ENCODE results near the gene KRTAP1-3. TPM values are rescaled to one million over a fixed set of nuclear protein-coding genes. Genes with fewer than 3 reads are reported as not detected.
"Not testable (repeated sequence)": the region's sequence is repeated elsewhere in the genome, so short reads cannot be mapped to it uniquely, and the experiment has no call there.

The KRTAP1-3 gene
- total and polyA plus RNA-seq, 2 experiments from 2014 or later = not detected

DNA sequence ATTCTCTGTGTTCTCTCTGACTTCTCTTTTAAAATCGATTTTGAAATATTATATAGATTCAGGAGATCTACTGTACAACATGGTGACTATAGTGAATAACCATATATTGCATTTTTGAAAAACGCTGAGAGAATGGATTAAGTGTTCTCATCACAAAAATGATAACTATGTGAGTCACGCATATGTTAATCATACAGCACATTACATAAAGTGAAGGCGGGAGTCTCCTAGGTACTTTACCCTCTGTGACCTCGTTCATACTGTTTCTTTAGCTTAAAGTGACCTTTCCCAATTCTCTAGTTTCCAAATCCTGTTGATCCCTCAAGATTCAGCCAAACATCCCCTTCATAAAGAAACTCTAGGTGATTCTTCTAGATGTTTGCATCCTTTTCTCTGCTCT is 31.9 kb downstream of the KRTAP1-3 start:
- H3K4me2 ChIP-seq (ENCODE audit: unreplicated experiment) = no peak overlapping the region
- TF ChIP-seq EZH2phosphoT487 (IDR thresholded peaks at IDR 0.05; ENCODE audit: insufficient read depth, low read depth) = no peak
- TF ChIP-seq EZH2 (IDR thresholded peaks at IDR 0.05; ENCODE audit: insufficient read depth, poor library complexity, severe bottlenecking) = no peak
- H3K27ac ChIP-seq = no peak overlapping the region
- H3K79me2 ChIP-seq (ENCODE audit: insufficient read depth) = no peaks in the 10 kb centered on the region
- no peaks in the 10 kb centered on the region for H3K9me3 ChIP-seq (ENCODE audit: low read depth)
- no peaks in the 10 kb centered on the region for H4K20me1 ChIP-seq (ENCODE audit: insufficient read depth)
- no peaks in the 10 kb centered on the region for H3K27me3 ChIP-seq (replicated peaks; ENCODE audit: insufficient read depth)
- no peaks in the 10 kb centered on the region for H3K36me3 ChIP-seq (ENCODE audit: low read depth)
- H3K9me2 ChIP-seq (ENCODE audit: insufficient read depth) = no peaks in the 10 kb centered on the region
- peak; percentile 22 for DNase-seq
- 43 to 51% methylated on average over 5 of the region's 5 CpGs for WGBS, 2 experiments (ENCODE audit: low coverage in 1 of 2, low lambda C conversion rate in 2 of 2, missing lambda C conversion rate in 2 of 2)
- no peak overlapping the region for H3K4me3 ChIP-seq
- no peaks in the 10 kb centered on the region for H3F3A ChIP-seq (ENCODE audit: insufficient read depth)
- in situ Hi-C loops (cut with MboI) = no loop called here
- peaks cover 9% of the 10 kb centered on the region; the same call in 1 of the 2 replicates for H3K4me1 ChIP-seq (ENCODE audit: insufficient read depth)
- 0 out of 2 replicates have a peak overlapping the region, but pooled peaks have one; percentile 6 for H2AFZ ChIP-seq
- no peak overlapping the region for H3K9ac ChIP-seq

DNA sequence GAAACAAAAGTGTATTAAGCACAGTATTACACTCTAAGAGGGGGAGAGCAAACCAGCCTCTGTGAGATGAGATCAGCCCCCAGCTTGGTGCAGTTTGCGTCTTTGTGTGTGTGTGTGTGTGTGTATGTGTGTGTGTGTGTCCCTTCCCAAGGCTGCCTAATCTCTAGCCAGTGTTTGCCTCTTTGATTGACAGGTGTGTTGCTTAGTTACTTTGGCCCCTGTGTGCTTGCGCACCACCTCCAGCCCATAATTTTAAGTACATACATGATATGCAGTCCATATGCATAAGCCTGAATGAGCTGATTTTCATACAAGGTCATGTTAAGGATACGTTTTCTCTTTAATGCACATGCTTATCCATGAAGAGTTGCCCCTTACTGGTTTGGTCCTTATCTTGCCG is 32.9 kb downstream of the KRTAP1-3 start:
- no peaks in the 10 kb centered on the region for H3K9me3 ChIP-seq (ENCODE audit: low read depth)
- no peak overlapping the region for H3K27ac ChIP-seq
- in situ Hi-C loops (cut with MboI) = no loop called here
- H3K9me2 ChIP-seq (ENCODE audit: insufficient read depth) = no peaks in the 10 kb centered on the region
- H3K27me3 ChIP-seq (replicated peaks; ENCODE audit: insufficient read depth) = no peaks in the 10 kb centered on the region
- 83 to 89% methylated on average over 4 of the region's 4 CpGs for WGBS, 2 experiments (ENCODE audit: low coverage in 1 of 2, low lambda C conversion rate in 2 of 2, missing lambda C conversion rate in 2 of 2)
- H3K4me2 ChIP-seq (ENCODE audit: unreplicated experiment) = no peak overlapping the region
- no peaks in the 10 kb centered on the region for H3K36me3 ChIP-seq (ENCODE audit: low read depth)
- no peak overlapping the region for H2AFZ ChIP-seq
- no peak overlapping the region for H3K4me3 ChIP-seq
- no peaks in the 10 kb centered on the region for H3K79me2 ChIP-seq (ENCODE audit: insufficient read depth)
- peaks cover 9% of the 10 kb centered on the region; the same call in 1 of the 2 replicates for H3K4me1 ChIP-seq (ENCODE audit: insufficient read depth)
- no peak for TF ChIP-seq EZH2phosphoT487 (IDR thresholded peaks at IDR 0.05; ENCODE audit: insufficient read depth, low read depth)
- TF ChIP-seq EZH2 (IDR thresholded peaks at IDR 0.05; ENCODE audit: insufficient read depth, poor library complexity, severe bottlenecking) = no peak
- H4K20me1 ChIP-seq (ENCODE audit: insufficient read depth) = no peaks in the 10 kb centered on the region
- H3K9ac ChIP-seq = no peak overlapping the region
- DNase-seq = no peak
- H3F3A ChIP-seq (ENCODE audit: insufficient read depth) = no peaks in the 10 kb centered on the region

DNA sequence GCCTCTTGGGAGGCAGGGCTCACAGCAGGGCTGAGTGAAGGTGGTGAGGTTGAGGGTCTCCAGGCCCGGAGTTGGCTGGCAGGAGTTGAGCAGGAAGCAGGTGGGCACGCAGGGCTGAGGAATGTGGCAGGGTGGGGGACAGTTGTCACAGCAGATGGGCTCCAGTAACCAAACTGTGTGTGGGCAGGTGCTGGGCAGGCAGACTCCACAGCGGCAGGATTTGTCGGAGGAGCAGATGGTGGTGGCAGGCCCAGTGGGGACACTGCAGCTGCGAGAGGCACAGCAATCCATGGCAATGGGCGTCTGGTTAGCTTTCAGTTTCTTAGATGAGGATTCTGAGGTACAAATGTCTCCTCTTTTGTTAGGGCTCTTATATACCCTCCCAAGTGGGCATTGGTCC is 35.1 kb downstream of the KRTAP1-3 start, which contains the start of gene KRTAP3-2:
TSS of gene KRTAP3-2 (minus strand) at position 344 of the 400 bp plus-strand sequence. CDS start at position 291, 53 bp downstream.
- H3K79me2 ChIP-seq (ENCODE audit: insufficient read depth); H3F3A ChIP-seq (ENCODE audit: insufficient read depth); H3K36me3 ChIP-seq (ENCODE audit: low read depth); H3K4me3 ChIP-seq; H3K4me2 ChIP-seq (ENCODE audit: unreplicated experiment); H3K27me3 ChIP-seq (replicated peaks; ENCODE audit: insufficient read depth); H3K9me2 ChIP-seq (ENCODE audit: insufficient read depth); H4K20me1 ChIP-seq (ENCODE audit: insufficient read depth); H3K27ac ChIP-seq; H3K9me3 ChIP-seq (ENCODE audit: low read depth); H3K9ac ChIP-seq; H2AFZ ChIP-seq; in situ Hi-C loops (cut with MboI); H3K4me1 ChIP-seq (ENCODE audit: insufficient read depth); DNase-seq: not testable (repeated sequence)
- WGBS, 2 experiments (ENCODE audit: low coverage in 1 of 2, low lambda C conversion rate in 2 of 2, missing lambda C conversion rate in 2 of 2) = 87 to 89% methylated on average over 6 of the region's 6 CpGs

DNA sequence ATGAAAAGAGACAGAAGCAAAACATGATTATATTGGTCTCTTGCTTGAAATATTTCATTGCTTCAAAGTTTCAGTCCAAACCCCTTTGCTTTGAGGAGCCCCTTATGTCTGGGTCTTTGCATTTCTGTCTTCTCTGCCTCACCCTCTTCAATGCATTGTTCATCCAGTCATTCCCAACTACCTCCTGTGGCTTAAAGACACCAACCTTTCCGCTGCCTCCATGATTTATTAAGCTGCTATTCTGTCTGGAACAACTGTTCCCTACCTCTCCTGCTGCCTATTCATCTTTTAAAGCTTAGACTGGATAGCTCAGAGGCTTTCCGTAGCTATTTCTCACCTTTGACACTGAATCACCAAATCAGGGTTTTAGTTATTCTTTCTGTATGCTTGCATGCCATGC is 37.3 kb downstream of the KRTAP1-3 start:
- Histone ChIP-seq H3K4me3 (no peak overlapping the region), H3K27ac (no peak overlapping the region), H3K27me3 (replicated peaks; ENCODE audit: insufficient read depth) (no peaks in the 10 kb centered on the region), H3K4me2 (ENCODE audit: unreplicated experiment) (no peak overlapping the region), H3K9me2 (ENCODE audit: insufficient read depth) (no peaks in the 10 kb centered on the region), H3K36me3 (ENCODE audit: low read depth) (no peaks in the 10 kb centered on the region), H3K79me2 (ENCODE audit: insufficient read depth) (no peaks in the 10 kb centered on the region), H3K4me1 (ENCODE audit: insufficient read depth) (no peaks in the 10 kb centered on the region), H3K9ac (no peak overlapping the region), H3K9me3 (ENCODE audit: low read depth) (no peaks in the 10 kb centered on the region), H4K20me1 (ENCODE audit: insufficient read depth) (no peaks in the 10 kb centered on the region), H2AFZ (no peak overlapping the region; the same call in 1 of the 2 replicates), H3F3A (ENCODE audit: insufficient read depth) (no peaks in the 10 kb centered on the region)
- in situ Hi-C loops (cut with MboI) = no loop called here
- WGBS, 2 experiments (ENCODE audit: low coverage in 1 of 2, low lambda C conversion rate in 2 of 2, missing lambda C conversion rate in 2 of 2) = 88 to 91% methylated on average over 2 of the region's 2 CpGs
- TF ChIP-seq EZH2 (IDR thresholded peaks at IDR 0.05; ENCODE audit: insufficient read depth, poor library complexity, severe bottlenecking) = no peak
- no peak for TF ChIP-seq EZH2phosphoT487 (IDR thresholded peaks at IDR 0.05; ENCODE audit: insufficient read depth, low read depth)
- DNase-seq = no peak

DNA sequence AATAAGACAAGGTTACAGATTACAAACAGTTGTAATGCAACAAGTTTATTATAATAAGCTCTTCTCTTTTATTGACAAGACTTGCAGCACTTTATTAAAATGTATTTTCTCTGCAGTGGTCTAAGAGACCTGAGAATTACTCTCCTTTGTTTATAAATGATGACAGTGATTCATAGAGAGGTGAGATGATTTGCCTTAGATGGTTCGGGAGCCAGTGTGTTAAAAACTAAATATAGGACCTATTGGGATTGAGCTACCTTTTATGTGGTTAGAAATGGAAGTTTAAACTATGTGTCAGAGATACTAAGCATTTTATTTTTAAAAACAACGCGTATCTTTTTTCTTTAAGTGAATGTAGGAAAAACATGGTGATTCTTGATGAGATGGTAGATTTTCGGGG is 37.8 kb downstream of the KRTAP1-3 start:
- H3F3A ChIP-seq (ENCODE audit: insufficient read depth) = no peaks in the 10 kb centered on the region
- no peak overlapping the region for H3K4me2 ChIP-seq (ENCODE audit: unreplicated experiment)
- no peaks in the 10 kb centered on the region for H3K9me2 ChIP-seq (ENCODE audit: insufficient read depth)
- no peaks in the 10 kb centered on the region for H3K4me1 ChIP-seq (ENCODE audit: insufficient read depth)
- no peak overlapping the region for H2AFZ ChIP-seq
- H3K27me3 ChIP-seq (replicated peaks; ENCODE audit: insufficient read depth) = no peaks in the 10 kb centered on the region
- no peak overlapping the region for H3K4me3 ChIP-seq
- no peak overlapping the region for H3K27ac ChIP-seq
- H3K9ac ChIP-seq = no peak overlapping the region
- no peaks in the 10 kb centered on the region for H3K79me2 ChIP-seq (ENCODE audit: insufficient read depth)
- WGBS, 2 experiments (ENCODE audit: low coverage in 1 of 2, low lambda C conversion rate in 2 of 2, missing lambda C conversion rate in 2 of 2) = 77 to 79% methylated on average over 4 of the region's 4 CpGs
- no peaks in the 10 kb centered on the region for H4K20me1 ChIP-seq (ENCODE audit: insufficient read depth)
- in situ Hi-C loops (cut with MboI) = no loop called here
- no peak for TF ChIP-seq EZH2 (IDR thresholded peaks at IDR 0.05; ENCODE audit: insufficient read depth, poor library complexity, severe bottlenecking)
- no peak for TF ChIP-seq EZH2phosphoT487 (IDR thresholded peaks at IDR 0.05; ENCODE audit: insufficient read depth, low read depth)
- no peaks in the 10 kb centered on the region for H3K36me3 ChIP-seq (ENCODE audit: low read depth)
- no peaks in the 10 kb centered on the region for H3K9me3 ChIP-seq (ENCODE audit: low read depth)
- DNase-seq = no peak
